ENCODE results near the gene EPSTI1. TPM values are rescaled to one million over a fixed set of nuclear protein-coding genes. Genes with fewer than 3 reads are reported as not detected.
A peak's percentile ranks its signal among the peaks of the same experiment; 100 is the strongest.

The EPSTI1 gene
- total RNA-seq, 1 donor from 2014 or later, result 5.6 TPM

DNA sequence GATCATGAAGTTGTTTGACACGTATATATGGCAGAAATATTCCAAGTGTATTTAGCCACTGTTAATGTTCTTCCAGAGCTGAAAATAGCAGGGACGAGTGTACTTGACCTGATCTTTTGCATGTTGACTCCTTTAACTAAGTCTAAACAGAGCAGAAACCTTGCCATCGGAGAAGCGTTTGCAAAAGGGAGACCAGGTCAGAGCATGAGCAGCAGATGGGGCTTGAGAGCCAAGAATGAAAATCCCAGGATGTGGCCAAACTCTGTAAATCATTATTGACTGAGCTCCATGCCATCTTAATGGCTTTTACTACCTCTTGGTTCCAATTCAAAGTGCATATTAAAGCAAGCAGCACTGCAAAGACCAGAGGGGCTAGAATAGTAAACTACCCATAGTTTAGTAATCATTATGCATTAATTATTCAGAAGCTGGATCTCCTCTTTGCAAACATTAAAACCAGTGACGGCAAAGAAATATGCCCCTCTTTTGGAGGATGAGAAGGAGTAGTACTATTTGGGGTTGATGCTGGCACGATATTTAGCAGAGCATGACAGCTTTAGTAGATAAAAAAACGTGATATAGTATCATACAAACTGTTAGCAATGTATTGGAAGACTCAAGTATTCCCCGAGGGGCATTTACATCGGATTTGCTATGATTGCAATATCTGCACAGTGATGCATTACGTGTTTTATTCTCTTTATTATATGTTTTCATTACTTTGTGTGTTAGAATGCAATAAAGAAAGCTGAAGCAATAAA, 154.9 kb downstream of the EPSTI1 start:
- TF ChIP-seq, protein P1, sequence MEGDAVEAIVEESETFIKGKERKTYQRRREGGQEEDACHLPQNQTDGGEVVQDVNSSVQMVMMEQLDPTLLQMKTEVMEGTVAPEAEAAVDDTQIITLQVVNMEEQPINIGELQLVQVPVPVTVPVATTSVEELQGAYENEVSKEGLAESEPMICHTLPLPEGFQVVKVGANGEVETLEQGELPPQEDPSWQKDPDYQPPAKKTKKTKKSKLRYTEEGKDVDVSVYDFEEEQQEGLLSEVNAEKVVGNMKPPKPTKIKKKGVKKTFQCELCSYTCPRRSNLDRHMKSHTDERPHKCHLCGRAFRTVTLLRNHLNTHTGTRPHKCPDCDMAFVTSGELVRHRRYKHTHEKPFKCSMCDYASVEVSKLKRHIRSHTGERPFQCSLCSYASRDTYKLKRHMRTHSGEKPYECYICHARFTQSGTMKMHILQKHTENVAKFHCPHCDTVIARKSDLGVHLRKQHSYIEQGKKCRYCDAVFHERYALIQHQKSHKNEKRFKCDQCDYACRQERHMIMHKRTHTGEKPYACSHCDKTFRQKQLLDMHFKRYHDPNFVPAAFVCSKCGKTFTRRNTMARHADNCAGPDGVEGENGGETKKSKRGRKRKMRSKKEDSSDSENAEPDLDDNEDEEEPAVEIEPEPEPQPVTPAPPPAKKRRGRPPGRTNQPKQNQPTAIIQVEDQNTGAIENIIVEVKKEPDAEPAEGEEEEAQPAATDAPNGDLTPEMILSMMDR (IDR thresholded peaks at IDR 0.05; ENCODE audit: insufficient read depth, low read length, poor library complexity, severe bottlenecking), result peak; percentile 60
- peak; percentile 37 for DNase-seq (ENCODE audit: low read depth)
- H3K27me3 ChIP-seq (ENCODE audit: control insufficient read depth, insufficient read depth, low read length), result no peaks in the 10 kb centered on the region

More for the DNA sequence above, 154.9 kb downstream of the EPSTI1 start:
- no peaks in the 10 kb centered on the region for H3K36me3 ChIP-seq (ENCODE audit: control insufficient read depth, insufficient read depth, low read length)
- no peak overlapping the region for H3K4me3 ChIP-seq (ENCODE audit: low read depth, low read length)

Other genes starting within 250 kb of the EPSTI1 start
- not detected in 2 replicates for gene FAM216B, start 210.7 kb downstream of the EPSTI1 start, total RNA-seq
- gene DNAJC15, start 31.3 kb upstream of the EPSTI1 start, total RNA-seq, result 16.0 and 23.8 TPM in 2 replicates

Data from kidney epithelial cell (primary cell).